AG08395 (cell line): Measurements from ENCODE around the gene P4HB.

Source experiments
- DNase-seq: peaks from one replicate; pipeline ENCODE4 v3.0.0; 2012; ENCODE audit warnings: mixed read lengths, low spot score

P4HB gene

GRCh38 chr17:81898029-81898866, 37.9 kb upstream of the P4HB start:
- peak; percentile 88 for DNase-seq

- DNase-seq, result no peak
These were observed 35.1 kb upstream of the P4HB start for GRCh38 chr17:81895400-81895799.

- no peak for DNase-seq
These were observed 30.9 kb upstream of the P4HB start for GRCh38 chr17:81891303-81891552.

- DNase-seq, result peak; percentile 10
These were observed 30.3 kb upstream of the P4HB start for GRCh38 chr17:81890447-81891302.

GRCh38 chr17:81889602-81890001, 29.3 kb upstream of the P4HB start:
- no peak for DNase-seq

- no peak for DNase-seq
These were observed 28.8 kb upstream of the P4HB start for GRCh38 chr17:81888988-81889595.

GRCh38 chr17:81888105-81888987, 28.0 kb upstream of the P4HB start:
- DNase-seq, result no peak

GRCh38 chr17:81885869-81886548, 25.7 kb upstream of the P4HB start:
- peak; percentile 63 for DNase-seq

- DNase-seq, result no peak
These were observed 25.1 kb upstream of the P4HB start for GRCh38 chr17:81885454-81885853.

- no peak for DNase-seq
These were observed 24.6 kb upstream of the P4HB start for GRCh38 chr17:81884968-81885367.

- no peak for DNase-seq
These were observed 24.2 kb upstream of the P4HB start for GRCh38 chr17:81884520-81884919.

- no peak for DNase-seq
These were observed 18.8 kb upstream of the P4HB start for GRCh38 chr17:81879121-81879520.

- DNase-seq, result no peak
These were observed 18.0 kb upstream of the P4HB start for GRCh38 chr17:81878294-81878693.

GRCh38 chr17:81877569-81877968, 17.2 kb upstream of the P4HB start:
- no peak for DNase-seq

GRCh38 chr17:81871387-81872230, 11.3 kb upstream of the P4HB start:
- DNase-seq, result peak; percentile 99

- no peak for DNase-seq
These were observed 10.6 kb upstream of the P4HB start, which contains the start of gene ARHGDIA for GRCh38 chr17:81870981-81871386. ARHGDIA (minus strand) TSS chr17:81871337; CDS start chr17:81869930, 1,407 bp downstream.

- DNase-seq, result no peak
These were observed 10.0 kb upstream of the P4HB start for GRCh38 chr17:81870131-81870980.

- DNase-seq, result no peak
These were observed 9.1 kb upstream of the P4HB start for GRCh38 chr17:81869221-81870130.
